OCI-LY3 (cell line): ENCODE data around the gene SYTL5.

ENCODE experiments used
- CTCF ChIP-seq: fragments of 200-600, 300-600 bp; sonication (generic); IDR thresholded peaks from 2 replicates; pipeline ENCODE4 v1.5.1; 2014; ENCODE audit warnings: antibody characterized with exemption, low read length, low read depth
- EZH2phosphoT487 ChIP-seq: fragments of 200-600 bp; shearing (Covaris generic); IDR thresholded peaks from 2 replicates; pipeline ENCODE4 v1.6.1; 2018; ENCODE audit warnings: antibody characterized with exemption, mixed run types, low read depth

GRCh38 chrX:38108364-38108763 is 102.0 kb downstream of the SYTL5 start:
- TF ChIP-seq CTCF (no peak), EZH2phosphoT487 (no peak)
